Epithelial cell of proximal tubule (primary cell): ENCODE results near the gene ZNF438. TPM values are rescaled to one million over a fixed set of nuclear protein-coding genes. Genes with fewer than 3 reads are reported as not detected.
A peak's percentile ranks its signal among the peaks of the same experiment; 100 is the strongest.

Source experiments
- DNase-seq: peaks from one replicate; pipeline ENCODE4 v3.0.0-alpha.2; 2011; ENCODE audit warnings: low read depth
- H3K4me3 ChIP-seq: 2 replicates; pipeline ENCODE4 v1.5.1; 2011; ENCODE audit warnings: low read depth, mild to moderate bottlenecking, low read length
- total RNA-seq: library from RNA; depleted of rRNA; stranded (reverse); fragments of >200 nt; gene quantifications from 2 replicates; pipeline ENCODE4 v1.2.3, GENCODE V29; 2015
- TF ChIP-seq, protein P1 (sequence below): conservative IDR thresholded peaks from 2 replicates; pipeline ENCODE4 v1.5.1; 2012; ENCODE audit warnings: low read depth, mild to moderate bottlenecking, low read length

Gene ZNF438
- total RNA-seq, 1 donor from 2014 or later, result 4.2 TPM

- no peak overlapping the region for H3K4me3 ChIP-seq
- TF ChIP-seq, protein P1, sequence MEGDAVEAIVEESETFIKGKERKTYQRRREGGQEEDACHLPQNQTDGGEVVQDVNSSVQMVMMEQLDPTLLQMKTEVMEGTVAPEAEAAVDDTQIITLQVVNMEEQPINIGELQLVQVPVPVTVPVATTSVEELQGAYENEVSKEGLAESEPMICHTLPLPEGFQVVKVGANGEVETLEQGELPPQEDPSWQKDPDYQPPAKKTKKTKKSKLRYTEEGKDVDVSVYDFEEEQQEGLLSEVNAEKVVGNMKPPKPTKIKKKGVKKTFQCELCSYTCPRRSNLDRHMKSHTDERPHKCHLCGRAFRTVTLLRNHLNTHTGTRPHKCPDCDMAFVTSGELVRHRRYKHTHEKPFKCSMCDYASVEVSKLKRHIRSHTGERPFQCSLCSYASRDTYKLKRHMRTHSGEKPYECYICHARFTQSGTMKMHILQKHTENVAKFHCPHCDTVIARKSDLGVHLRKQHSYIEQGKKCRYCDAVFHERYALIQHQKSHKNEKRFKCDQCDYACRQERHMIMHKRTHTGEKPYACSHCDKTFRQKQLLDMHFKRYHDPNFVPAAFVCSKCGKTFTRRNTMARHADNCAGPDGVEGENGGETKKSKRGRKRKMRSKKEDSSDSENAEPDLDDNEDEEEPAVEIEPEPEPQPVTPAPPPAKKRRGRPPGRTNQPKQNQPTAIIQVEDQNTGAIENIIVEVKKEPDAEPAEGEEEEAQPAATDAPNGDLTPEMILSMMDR, result no peak
- no peak for DNase-seq
Observed at GRCh38 chr10:31000867-31001266, 30.8 kb downstream of the ZNF438 start.

DNA sequence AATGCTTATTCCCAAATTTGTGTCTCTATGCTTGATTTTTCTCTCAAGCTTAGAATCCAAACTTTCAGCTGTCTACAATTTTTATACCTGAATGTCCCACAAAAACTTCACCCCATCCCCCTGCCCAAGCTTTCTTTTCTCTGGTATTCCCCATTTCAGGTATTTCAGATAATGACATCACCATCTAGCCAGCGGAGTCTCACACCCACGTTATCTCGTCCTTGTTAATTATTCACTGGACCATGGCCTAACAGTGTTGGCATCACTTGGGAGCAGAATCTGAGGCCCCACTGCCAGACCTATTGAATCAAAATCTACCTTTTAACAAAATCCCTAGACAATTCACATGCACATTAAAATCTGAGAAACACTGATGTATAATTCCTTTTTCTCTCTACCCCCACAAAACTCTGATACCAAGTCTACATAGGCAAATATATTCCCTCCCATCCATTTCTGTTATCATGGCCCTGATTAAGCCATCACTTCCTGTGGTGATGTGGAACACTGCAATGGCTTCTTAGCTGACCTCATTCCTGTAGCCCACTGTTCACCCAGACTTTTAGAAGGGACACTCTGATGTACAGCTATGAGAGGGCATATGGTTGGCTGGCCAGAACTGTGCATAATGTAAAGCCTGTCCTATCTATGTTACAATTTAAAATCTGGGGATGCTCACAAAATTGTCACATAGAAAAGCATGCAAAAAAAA is 31.4 kb downstream of the ZNF438 start:
- TF ChIP-seq, protein P1, result no peak
- H3K4me3 ChIP-seq, result no peak overlapping the region
- peak; percentile 78 for DNase-seq

DNA sequence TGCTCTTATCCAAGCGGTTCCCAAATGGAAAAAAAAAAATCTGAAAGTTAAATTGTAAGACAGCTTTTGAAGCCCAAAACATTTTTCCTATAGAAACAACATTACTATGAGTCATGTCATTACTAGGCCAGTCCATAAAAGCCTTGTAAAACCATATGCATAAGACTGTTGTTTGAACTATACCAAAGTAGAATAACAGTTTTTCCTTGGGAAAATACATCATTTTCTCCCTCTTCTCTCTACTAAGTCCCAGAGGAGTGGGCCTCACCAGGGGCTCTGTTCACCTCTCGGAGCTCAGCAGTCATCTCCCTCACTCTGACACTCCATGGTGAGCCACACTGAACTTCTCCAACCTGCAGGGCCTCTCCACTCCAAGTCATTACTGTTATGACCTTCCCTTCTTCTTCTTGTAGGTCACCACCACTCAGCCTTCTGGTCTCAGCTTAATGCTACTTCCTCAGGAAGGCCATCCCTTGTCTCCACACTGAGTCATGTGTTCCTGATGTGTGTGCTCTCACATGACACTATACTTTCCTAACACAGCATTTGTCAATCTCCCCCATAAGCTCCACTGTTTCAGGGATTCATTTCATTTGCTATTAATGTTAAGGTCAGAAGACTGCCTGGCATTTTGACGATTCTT is 32.5 kb downstream of the ZNF438 start:
- no peak overlapping the region for H3K4me3 ChIP-seq
- DNase-seq, result no peak
- TF ChIP-seq, protein P1, result no peak

DNA sequence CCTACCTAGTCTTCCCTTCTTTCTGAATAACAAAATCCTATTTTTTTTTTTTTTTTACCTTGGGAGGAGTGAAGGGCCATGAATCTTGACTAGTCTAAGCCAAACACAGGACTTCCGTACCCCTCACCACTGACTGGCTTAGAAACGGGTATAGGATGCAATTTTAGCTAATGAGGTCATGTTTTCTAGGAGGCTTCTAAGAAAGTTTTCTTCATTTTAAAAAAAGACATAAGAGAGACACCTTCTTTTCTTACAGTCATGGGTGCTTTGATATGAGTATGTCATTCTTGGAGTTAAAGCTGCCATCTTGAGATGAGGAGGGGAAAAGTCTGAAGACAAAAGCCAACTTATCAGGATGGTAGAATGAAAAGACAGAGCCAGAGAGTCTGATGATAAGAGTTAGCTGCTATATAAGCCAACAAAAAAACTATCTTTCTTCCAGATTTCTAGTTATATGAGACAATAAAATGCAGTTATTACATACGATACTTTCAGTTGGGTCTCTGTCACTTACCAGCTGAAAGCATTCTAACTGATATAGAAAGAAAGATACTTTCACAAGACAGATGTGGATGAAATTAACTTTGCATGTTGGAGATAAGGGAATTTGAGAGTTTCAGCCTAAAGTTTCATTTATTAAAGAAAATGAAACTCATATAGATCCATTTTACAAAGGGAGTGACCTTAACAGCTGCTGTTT is 34.0 kb downstream of the ZNF438 start:
- TF ChIP-seq, protein P1, result no peak
- no peak overlapping the region for H3K4me3 ChIP-seq
- no peak for DNase-seq

- DNase-seq, result no peak
- no peak overlapping the region for H3K4me3 ChIP-seq
- TF ChIP-seq, protein P1, result no peak
Observed at GRCh38 chr10:30996481-30997005, 35.1 kb downstream of the ZNF438 start.

DNA sequence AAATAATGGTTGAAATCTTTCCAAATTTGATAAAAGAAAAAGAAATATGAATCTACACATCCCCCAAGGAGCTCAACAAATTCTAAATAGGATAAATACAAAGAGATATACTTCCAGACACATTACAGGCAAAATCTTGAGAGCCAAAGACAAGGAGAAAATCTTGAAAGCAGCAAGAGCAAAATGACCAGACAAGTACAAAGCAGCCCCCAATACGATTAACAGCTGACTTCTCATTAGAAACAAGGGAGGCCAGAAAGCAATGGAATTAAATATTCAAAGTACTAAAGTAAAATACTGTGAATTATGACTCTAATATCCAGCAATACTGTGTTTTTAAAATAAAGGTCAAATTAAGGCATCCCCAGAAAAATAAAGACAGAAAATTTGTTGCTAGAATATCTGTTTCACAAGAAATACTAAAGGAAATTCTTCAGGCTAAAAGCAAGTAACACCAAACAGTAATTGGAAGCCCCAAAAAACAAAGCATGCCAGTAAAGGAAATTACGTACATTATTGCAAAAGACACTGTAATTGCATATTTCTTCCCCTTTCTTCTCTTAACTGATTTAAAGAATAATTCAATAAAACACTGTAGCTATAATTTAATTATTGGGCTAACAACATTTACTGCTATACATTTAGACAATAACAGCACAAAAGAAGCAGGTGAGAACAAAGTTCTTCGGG is 36.4 kb downstream of the ZNF438 start:
- DNase-seq, result no peak
- no peak overlapping the region for H3K4me3 ChIP-seq
- TF ChIP-seq, protein P1, result no peak
